Thoracic aorta (tissue), 2 donors: ENCODE measurements around the gene ANKRD17. TPM values are rescaled to one million over a fixed set of nuclear protein-coding genes. Genes with fewer than 3 reads are reported as not detected.

Experiments used
- ATAC-seq: fragments of 150-250 bp; one replicate; pipeline ENCODE4 v1.8.0; 2017; ENCODE audit warnings: low read depth; ENCODE audit not compliant: insufficient number of reproducible peaks, low FRiP score
- DNase-seq: peaks from one replicate; pipeline ENCODE4 v3.0.0-alpha.2; 2020; ENCODE audit warnings: low spot score
- H3K27ac ChIP-seq, 2 donors: fragments of 200-600 bp; sonication (generic); 1 replicate in 1 of 2; 2 replicates in 1 of 2; pipeline ENCODE4 v1.5.1; 2016; ENCODE audit warnings: mild to moderate bottlenecking in 2 of 2, moderate library complexity in 2 of 2
- H3K27me3 ChIP-seq: fragments of 200-600 bp; sonication (generic); replicated peaks from 2 replicates; pipeline ENCODE4 v1.6.0; 2016; ENCODE audit warnings: mild to moderate bottlenecking; ENCODE audit not compliant: insufficient read depth
- H3K36me3 ChIP-seq: fragments of 200-600 bp; sonication (generic); one replicate; pipeline ENCODE4 v1.5.1; 2016
- H3K4me1 ChIP-seq, 2 donors: fragments of 200-600 bp; sonication (generic); 1 replicate in 1 of 2; 2 replicates in 1 of 2; pipeline versions ENCODE4 v1.5.1 to v1.6.0; 2016; ENCODE audit warnings: low read depth in 2 of 2, mild to moderate bottlenecking in 1 of 2; ENCODE audit not compliant: control insufficient read depth in 1 of 2
- H3K4me3 ChIP-seq: fragments of 200-600 bp; sonication (generic); 2 replicates; pipeline ENCODE4 v1.5.1; 2016; ENCODE audit warnings: mild to moderate bottlenecking
- H3K9me3 ChIP-seq: fragments of 200-600 bp; sonication (generic); 2 replicates; pipeline ENCODE4 v1.5.1; 2016
- CTCF ChIP-seq: fragments of 200-600 bp; sonication (generic); IDR thresholded peaks from one replicate; pipeline ENCODE4 v1.5.1; 2019; ENCODE audit warnings: antibody characterized with exemption
- total RNA-seq, 2 donors: library from RNA; depleted of rRNA; stranded (reverse); fragments of >200 nt; gene quantifications; one replicate each; pipeline versions ENCODE4 v1.1.0 to v1.2.3, GENCODE V29; 2016

The ANKRD17 gene
- total RNA-seq, 2 donors from 2014 or later, result 49.3 to 58.8 TPM

DNA sequence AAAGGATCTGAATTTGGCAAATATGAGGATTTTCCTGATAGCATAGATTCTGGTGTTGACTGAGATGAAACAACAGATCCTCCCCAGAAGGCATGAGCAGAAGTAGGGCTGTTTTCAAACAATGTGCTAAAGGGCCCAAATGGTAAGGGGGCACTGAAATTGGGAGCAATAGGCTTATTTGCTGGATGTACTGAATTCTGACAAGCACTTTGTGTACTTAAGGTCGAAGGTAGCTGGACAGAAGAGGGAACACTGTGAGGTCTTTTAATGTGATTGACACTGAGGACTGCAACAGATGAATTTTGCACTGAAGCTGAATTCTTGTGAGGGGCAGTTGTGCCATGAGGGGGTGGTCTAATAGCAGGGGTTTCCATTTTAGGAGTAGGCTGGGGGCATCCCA lies 167.9 kb downstream of the ANKRD17 start:
- Histone ChIP-seq H3K9me3 (no peaks in the 10 kb centered on the region), H3K27me3 (no peaks in the 10 kb centered on the region), H3K27ac (no peak overlapping the region), H3K4me3 (no peak overlapping the region), H3K36me3 (peaks cover 31% of the 10 kb centered on the region), H3K4me1 (peaks cover 15 to 17% of the 10 kb centered on the region in 2 donors)
- TF ChIP-seq CTCF, result no peak
- ATAC-seq (no peak), DNase-seq (no peak)

DNA sequence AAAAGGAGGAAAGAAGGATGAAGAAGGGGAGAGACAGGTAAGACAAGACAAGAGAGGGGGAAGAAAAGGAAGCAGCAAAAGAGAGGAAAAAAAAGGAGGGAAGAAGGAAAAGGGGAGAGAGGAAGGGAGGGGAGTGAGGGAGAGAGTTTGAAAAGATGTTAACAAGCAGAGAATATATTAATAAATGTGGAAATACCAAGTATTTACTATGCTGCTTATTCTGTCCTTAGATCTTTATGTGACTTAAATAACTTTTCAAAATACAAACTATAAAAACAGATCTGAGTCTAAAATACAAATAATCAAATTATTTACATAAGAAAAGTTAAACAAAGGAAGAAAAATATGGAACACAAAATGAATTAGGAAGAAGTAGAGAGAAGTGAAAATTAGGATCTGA lies 170.7 kb downstream of the ANKRD17 start:
- Histone ChIP-seq H3K27ac (no peak overlapping the region), H3K4me3 (no peak overlapping the region), H3K4me1 (peaks cover 17% of the 10 kb centered on the region in 2 donors), H3K36me3 (peaks cover 23% of the 10 kb centered on the region), H3K27me3 (no peaks in the 10 kb centered on the region), H3K9me3 (no peaks in the 10 kb centered on the region)
- ATAC-seq (no peak), DNase-seq (no peak)
- no peak for TF ChIP-seq CTCF

DNA sequence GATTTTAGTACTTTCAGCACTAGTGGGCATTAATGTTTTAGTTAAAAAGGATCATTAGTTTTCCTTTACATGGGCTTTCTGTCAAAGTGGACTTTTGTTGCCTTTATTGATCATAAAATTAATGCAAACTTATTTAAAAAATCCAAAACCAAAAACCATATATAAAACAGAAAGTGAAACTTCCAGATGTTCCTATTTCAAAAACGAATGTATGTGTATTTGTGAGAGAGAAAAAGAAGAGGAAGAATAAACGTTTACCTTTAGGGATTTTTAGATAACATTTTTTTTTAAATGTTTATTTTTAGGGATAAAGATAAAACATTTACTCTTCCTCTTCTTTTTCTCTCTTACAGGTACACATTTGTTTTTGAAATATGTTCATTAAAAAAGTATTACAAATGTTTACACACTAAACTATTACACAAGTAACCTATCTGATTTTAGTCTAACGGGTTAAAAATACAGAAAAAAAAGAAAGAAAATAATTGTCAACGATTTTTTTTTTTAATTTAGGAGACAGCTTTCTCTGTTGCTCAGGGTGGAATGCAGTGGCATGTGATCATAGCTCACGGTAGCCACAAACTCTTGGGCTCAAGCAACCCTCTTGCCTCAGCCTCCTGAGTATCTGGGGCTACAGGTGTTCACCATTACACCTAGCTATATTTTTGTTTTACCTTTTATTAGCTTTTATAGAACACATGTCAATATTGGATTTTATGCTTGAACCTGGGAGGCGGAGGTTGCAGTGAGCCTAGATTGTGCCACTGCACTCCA lies 172.3 kb downstream of the ANKRD17 start:
- Histone ChIP-seq H3K27me3 (no peaks in the 10 kb centered on the region), H3K4me3 (peak overlapping the region; percentile 43), H3K4me1 (peaks cover 17% of the 10 kb centered on the region in 2 donors), H3K9me3 (no peaks in the 10 kb centered on the region), H3K36me3 (peaks cover 13% of the 10 kb centered on the region), H3K27ac (no peak overlapping the region)
- ATAC-seq (no peak), DNase-seq (no peak)
- TF ChIP-seq CTCF, result no peak

GRCh38 chr4:73080789-73081188 lies 177.8 kb downstream of the ANKRD17 start:
- peaks cover 19% of the 10 kb centered on the region for H3K36me3 ChIP-seq
- no peak overlapping the region for H3K27ac ChIP-seq
- DNase-seq, result no peak
- H3K4me1 ChIP-seq, result peaks cover 0 to 2% of the 10 kb centered on the region in 2 donors
- H3K27me3 ChIP-seq, result no peaks in the 10 kb centered on the region
- no peaks in the 10 kb centered on the region for H3K9me3 ChIP-seq
- ATAC-seq, result peak; percentile 68
- no peak for TF ChIP-seq CTCF
- no peak overlapping the region for H3K4me3 ChIP-seq

GRCh38 chr4:73075832-73076231 lies 182.8 kb downstream of the ANKRD17 start:
- no peak overlapping the region for H3K4me3 ChIP-seq
- no peak overlapping the region for H3K27ac ChIP-seq
- DNase-seq (no peak), ATAC-seq (no peak)
- H3K36me3 ChIP-seq, result peaks cover 21% of the 10 kb centered on the region
- H3K9me3 ChIP-seq, result no peaks in the 10 kb centered on the region
- no peak for TF ChIP-seq CTCF
- H3K27me3 ChIP-seq, result no peaks in the 10 kb centered on the region
- no peaks in the 10 kb centered on the region for H3K4me1 ChIP-seq
